IMR-90 (cell line): Measurements from ENCODE around the gene POLD1. TPM values are rescaled to one million over a fixed set of nuclear protein-coding genes. Genes with fewer than 3 reads are reported as not detected.

Source experiments
- ATAC-seq: fragments of 200-7000 bp; cut with Tn5 transposase; 2 replicates; pipeline ENCODE4 v1.9.1; 2020; ENCODE audit warnings: low read depth, mild to moderate bottlenecking, moderate library complexity
- BruUV-seq: library from RNA; stranded (reverse); fragments of 400-500 nt; replicated peaks from 2 replicates; lab custom pipeline; 2021; lab: Mats Ljungman, UMichigan
- CTCF ChIA-PET: fragments of 300-600 bp; formaldehyde crosslinking; extraction: SDS; loops from one replicate; lab custom pipeline; 2021; ENCODE audit warnings: antibody characterized with exemption; lab: Yijun Ruan, JAX
- POLR2A ChIA-PET: fragments of 300-600 bp; sonication (Branson Sonifier 250); formaldehyde crosslinking; loops from one replicate; lab custom pipeline; 2022; ENCODE audit warnings: antibody characterized with exemption; ENCODE audit not compliant: unreplicated experiment; lab: Charles Lee
- DNase-seq: peaks from one replicate; pipeline ENCODE4 v3.0.0; 2013
- H2AFZ ChIP-seq: replicated peaks from 2 replicates; pipeline ENCODE3; 2013; ENCODE audit warnings: low read length, mild to moderate bottlenecking; ENCODE audit not compliant: poor library complexity
- H2AK5ac ChIP-seq: 2 replicates; pipeline ENCODE4 v1.6.1; 2013; ENCODE audit warnings: low read depth, low read length, inconsistent platforms
- H2AK9ac ChIP-seq: replicated peaks from 2 replicates; pipeline ENCODE3; 2013; ENCODE audit warnings: mild to moderate bottlenecking, low read depth, low read length, moderate library complexity; ENCODE audit not compliant: poor library complexity
- H2BK120ac ChIP-seq: 2 replicates; pipeline ENCODE4 v1.6.1; 2013; ENCODE audit warnings: low read depth, low read length, inconsistent platforms
- H2BK15ac ChIP-seq: 3 replicates; pipeline ENCODE4 v1.6.1; 2013; ENCODE audit warnings: low read depth, low read length, inconsistent platforms
- H2BK20ac ChIP-seq: 2 replicates; pipeline ENCODE4 v1.6.1; 2013; ENCODE audit warnings: low read depth, mild to moderate bottlenecking, inconsistent platforms, low read length, moderate library complexity
- H2BK5ac ChIP-seq: 2 replicates; pipeline ENCODE4 v1.6.1; 2013; ENCODE audit warnings: mild to moderate bottlenecking, low read depth, low read length, inconsistent platforms; ENCODE audit not compliant: poor library complexity, severe bottlenecking
- H3K14ac ChIP-seq: replicated peaks from 2 replicates; pipeline ENCODE4 v1.6.1; 2013; ENCODE audit warnings: low read depth, low read length, inconsistent platforms
- H3K18ac ChIP-seq: 2 replicates; pipeline ENCODE4 v1.6.1; 2013; ENCODE audit warnings: low read depth, low read length, control low read depth
- H3K23ac ChIP-seq: 2 replicates; pipeline ENCODE4 v1.6.1; 2013; ENCODE audit warnings: low read depth, low read length, inconsistent platforms
- H3K27ac ChIP-seq: 2 replicates; pipeline ENCODE4 v1.5.1; 2013; ENCODE audit warnings: mild to moderate bottlenecking, control low read depth, low read length; ENCODE audit not compliant: insufficient read depth
- H3K27me3 ChIP-seq: 2 replicates; pipeline ENCODE4 v1.6.1; 2013; ENCODE audit warnings: low read length; ENCODE audit not compliant: control insufficient read depth, insufficient read depth
- H3K36me3 ChIP-seq: 2 replicates; pipeline ENCODE4 v1.6.1; 2013; ENCODE audit warnings: low read length, mixed read lengths; ENCODE audit not compliant: control insufficient read depth, insufficient read depth
- H3K4ac ChIP-seq: 2 replicates; pipeline ENCODE4 v1.6.1; 2013; ENCODE audit warnings: low read depth, low read length, inconsistent platforms
- H3K4me1 ChIP-seq: 2 replicates; pipeline ENCODE4 v1.6.1; 2013; ENCODE audit warnings: low read length, mixed read lengths; ENCODE audit not compliant: control insufficient read depth, insufficient read depth
- H3K4me2 ChIP-seq: 2 replicates; pipeline ENCODE4 v1.6.1; 2013; ENCODE audit warnings: low read depth, mild to moderate bottlenecking, control low read depth, low read length, moderate library complexity
- H3K4me3 ChIP-seq: 2 replicates; pipeline ENCODE4 v1.5.1; 2013; ENCODE audit warnings: low read depth, mild to moderate bottlenecking, control low read depth, low read length, moderate library complexity; ENCODE audit not compliant: insufficient read depth
- H3K56ac ChIP-seq: 2 replicates; pipeline ENCODE4 v1.6.1; 2013; ENCODE audit warnings: low read length, inconsistent platforms; ENCODE audit not compliant: insufficient read depth; ENCODE audit errors: extremely low read depth
- H3K79me1 ChIP-seq, 2 experiments: 2 replicates each; pipeline ENCODE4 v1.6.1; 2013; ENCODE audit warnings: low read length in 2 of 2, inconsistent platforms in 1 of 2, low read depth in 1 of 2
- H3K9ac ChIP-seq: 2 replicates; pipeline ENCODE4 v1.6.1; 2013; ENCODE audit warnings: low read depth, low read length, control low read depth
- H3K9me1 ChIP-seq: 2 replicates; pipeline ENCODE4 v1.6.1; 2013; ENCODE audit warnings: low read length, inconsistent platforms; ENCODE audit not compliant: insufficient read depth
- H3K9me3 ChIP-seq: 2 replicates; pipeline ENCODE4 v1.6.1; 2013; ENCODE audit warnings: low read length; ENCODE audit not compliant: control insufficient read depth, insufficient read depth
- H4K20me1 ChIP-seq: 2 replicates; pipeline ENCODE4 v1.6.1; 2013; ENCODE audit warnings: low read length, inconsistent platforms; ENCODE audit not compliant: insufficient read depth
- H4K5ac ChIP-seq: 2 replicates; pipeline ENCODE4 v1.6.1; 2013; ENCODE audit warnings: mild to moderate bottlenecking, low read depth, low read length, control low read depth
- H4K8ac ChIP-seq, 2 experiments: 2 replicates each; pipeline ENCODE4 v1.6.1; 2013; ENCODE audit warnings: low read depth in 2 of 2, low read length in 2 of 2, control low read depth in 1 of 2, inconsistent platforms in 1 of 2
- H4K91ac ChIP-seq: 2 replicates; pipeline ENCODE4 v1.6.1; 2013; ENCODE audit warnings: low read depth, low read length, inconsistent platforms; ENCODE audit not compliant: insufficient read depth
- BHLHE40 ChIP-seq: fragments of 150-350 bp; IDR thresholded peaks from 2 replicates; pipeline ENCODE4 v1.6.1; 2016; ENCODE audit warnings: mild to moderate bottlenecking, low read depth, low read length
- CEBPB ChIP-seq: IDR thresholded peaks from 2 replicates; pipeline ENCODE4 v1.6.1; 2012; ENCODE audit warnings: low read depth, low read length, improper control_type of control experiment
- CHD1 ChIP-seq: IDR thresholded peaks from 2 replicates; pipeline ENCODE4 v1.6.1; 2012; ENCODE audit warnings: low read depth, low read length, improper control_type of control experiment
- CTCF ChIP-seq: conservative IDR thresholded peaks from 2 replicates; pipeline ENCODE4 v1.5.1; 2012; ENCODE audit warnings: mild to moderate bottlenecking, low read depth, low read length, improper control_type of control experiment
- MAFK ChIP-seq: IDR thresholded peaks from 2 replicates; pipeline ENCODE4 v1.6.1; 2012; ENCODE audit warnings: low read depth, low read length, improper control_type of control experiment
- MAZ ChIP-seq: IDR thresholded peaks from 2 replicates; pipeline ENCODE4 v1.6.1; 2012; ENCODE audit warnings: low read depth, mild to moderate bottlenecking, low read length, improper control_type of control experiment, moderate library complexity, borderline replicate concordance
- RAD21 ChIP-seq: IDR thresholded peaks from 2 replicates; pipeline ENCODE4 v1.6.1; 2012; ENCODE audit warnings: low read length, improper control_type of control experiment
- RCOR1 ChIP-seq: IDR thresholded peaks from 2 replicates; pipeline ENCODE4 v1.6.1; 2012; ENCODE audit warnings: mild to moderate bottlenecking, low read length, improper control_type of control experiment; ENCODE audit not compliant: insufficient replicate concordance
- RFX5 ChIP-seq: IDR thresholded peaks from 2 replicates; pipeline ENCODE4 v1.8.0; 2012; ENCODE audit warnings: low read depth, mild to moderate bottlenecking, low read length, moderate library complexity
- USF2 ChIP-seq: fragments of 150-350 bp; IDR thresholded peaks from 2 replicates; pipeline ENCODE4 v1.6.1; 2017; ENCODE audit warnings: mild to moderate bottlenecking, antibody characterized with exemption, low read length, low read depth
- WGBS, 2 experiments: methylation state at CpG; one replicate each; pipeline versions ENCODE4 v1.1.5 to v1.1.7; 2013; ENCODE audit warnings: missing lambda C conversion rate in 2 of 2; ENCODE audit not compliant: insufficient read length in 1 of 2; ENCODE audit errors: extremely low coverage in 2 of 2; 5-methylcytosine and 5-hydroxymethylcytosine counted together
- dilution Hi-C: fragments of 300-500 bp; cut with HindIII; formaldehyde crosslinking; loops from one replicate; pipeline ENCODE4 v1.14.3; 2018; ENCODE audit warnings: low sequenced_read_pairs; ENCODE audit not compliant: unreplicated experiment
- in situ Hi-C: fragments of 300-500 bp; cut with MboI; formaldehyde crosslinking; loops from 3 replicates; pipeline ENCODE4 v1.14.3; 2019; ENCODE audit warnings: low sequenced_read_pairs, inconsistent platforms, mixed read lengths
- intact Hi-C: fragments of 100-400 bp; cut with micrococcal nuclease; formaldehyde crosslinking; loops from 2 replicates; pipeline ENCODE4 v1.10.0; 2022
- polyA plus RNA-seq, 3 experiments: library from polyadenylated mRNA; depleted of rRNA; stranded (reverse); fragments of >200 nt; gene quantifications; 2 replicates each; pipeline ENCODE4 v1.2.3, GENCODE V29; 2012; ENCODE audit warnings: low replicate concordance in 1 of 3
- total RNA-seq: library from RNA; depleted of rRNA; stranded (reverse); fragments of >200 nt; gene quantifications from 2 replicates; pipeline ENCODE4 v1.2.3, GENCODE V29; 2012

The POLD1 gene
- total and polyA plus RNA-seq, 2 of the 4 experiments (the other 2 are of a cell fraction): 13.8 to 28.9 TPM

GRCh38 chr19:50451223-50451534 lies 67.0 kb downstream of the POLD1 start:
- no peak overlapping the region for H4K5ac ChIP-seq
- H4K8ac ChIP-seq: no peak overlapping the region
- H4K20me1 ChIP-seq: no peaks in the 10 kb centered on the region
- no peak overlapping the region for H3K14ac ChIP-seq
- H2BK20ac ChIP-seq: no peak overlapping the region
- H3K56ac ChIP-seq: no peak overlapping the region
- DNase-seq (no peak), ATAC-seq (no peak)
- H3K4me3 ChIP-seq: no peak overlapping the region
- H2AK9ac ChIP-seq: no peak overlapping the region
- ChIA-PET POLR2A (no interaction called here), CTCF (no interaction called here)
- no peaks in the 10 kb centered on the region for H3K9me1 ChIP-seq
- H3K79me1 ChIP-seq: no peaks in the 10 kb centered on the region
- BruUV-seq: no TSS peak
- no peak overlapping the region for H2BK5ac ChIP-seq
- no peak overlapping the region for H2BK15ac ChIP-seq
- H3K4me1 ChIP-seq: no peaks in the 10 kb centered on the region
- H3K27me3 ChIP-seq: peaks cover 2% of the 10 kb centered on the region; the same call in 1 of the 2 replicates
- no peak overlapping the region for H4K91ac ChIP-seq
- no peak overlapping the region for H3K23ac ChIP-seq
- no peak overlapping the region for H3K18ac ChIP-seq
- H2BK120ac ChIP-seq: no peak overlapping the region
- no peak overlapping the region for H3K27ac ChIP-seq
- 37% methylated on average over 6 of the region's 13 CpGs; no CpG with 5 or more reads in 1 of the 2 experiments for WGBS, 2 experiments
- dilution Hi-C loops: no loop called here
- H3K9me3 ChIP-seq: no peaks in the 10 kb centered on the region
- H2AFZ ChIP-seq: no peak overlapping the region
- H3K9ac ChIP-seq: no peak overlapping the region
- H3K4ac ChIP-seq: no peak overlapping the region
- in situ Hi-C loops: no loop called here
- H3K36me3 ChIP-seq: no peaks in the 10 kb centered on the region
- no peak overlapping the region for H3K4me2 ChIP-seq
- intact Hi-C loops: no loop called here
- no peak overlapping the region for H2AK5ac ChIP-seq
- no peak for TF ChIP-seq BHLHE40
- TF ChIP-seq MAZ: no peak
- TF ChIP-seq RCOR1: no peak
- no peak for TF ChIP-seq USF2
- TF ChIP-seq CHD1: no peak
- no peak for TF ChIP-seq MAFK
- TF ChIP-seq CTCF: no peak
- no peak for TF ChIP-seq RAD21
- TF ChIP-seq CEBPB: no peak
- no peak for TF ChIP-seq RFX5
